WTC11 (cell line): ENCODE results near the gene ZDHHC14. TPM values are rescaled to one million over a fixed set of nuclear protein-coding genes. Genes with fewer than 3 reads are reported as not detected.

Experiments used
- ATAC-seq: fragments of 200-7000 bp; cut with Tn5 transposase; 2 replicates; pipeline ENCODE4 v1.10.0; 2021; ENCODE audit warnings: mild to moderate bottlenecking, moderate library complexity
- CTCF ChIA-PET: fragments of 300-600 bp; sonication (Branson Sonifier 250); formaldehyde crosslinking; loops from one replicate; lab custom pipeline; 2021; ENCODE audit warnings: antibody characterized with exemption; lab: Charles Lee
- POLR2A ChIA-PET: fragments of 350-600 bp; sonication (Branson Sonifier 250); formaldehyde crosslinking; loops from one replicate; lab custom pipeline; 2021; ENCODE audit warnings: antibody characterized with exemption; lab: Charles Lee
- DNase-seq: peaks from one replicate; pipeline ENCODE4 v3.0.0; 2021; ENCODE audit warnings: low spot score
- H3K27ac Mint-ChIP-seq: 2 replicates; pipeline ENCODE4 v1.8.0; 2021; ENCODE audit warnings: mixed read lengths
- H3K27me3 Mint-ChIP-seq: 2 replicates; pipeline ENCODE4 v1.8.0; 2021; ENCODE audit warnings: low read depth, mild to moderate bottlenecking, moderate library complexity, mixed read lengths
- H3K36me3 Mint-ChIP-seq: 2 replicates; pipeline ENCODE4 v1.8.0; 2021; ENCODE audit warnings: mixed read lengths
- H3K4me1 Mint-ChIP-seq: 2 replicates; pipeline ENCODE4 v1.8.0; 2022; ENCODE audit warnings: mixed read lengths
- H3K4me3 Mint-ChIP-seq: 2 replicates; pipeline ENCODE4 v1.8.0; 2021; ENCODE audit warnings: mild to moderate bottlenecking, moderate library complexity, mixed read lengths
- H3K9me3 Mint-ChIP-seq: 2 replicates; pipeline ENCODE4 v1.8.0; 2021; ENCODE audit warnings: mixed read lengths
- ATF1 ChIP-seq: sonication (generic); formaldehyde crosslinking; IDR thresholded peaks from 2 replicates; pipeline ENCODE4 v1.8.1; 2023; ENCODE audit warnings: mild to moderate bottlenecking, moderate library complexity, missing genetic modification reagents
- CTCF ChIP-seq: fragments of 200-600 bp; IDR thresholded peaks from 2 replicates; pipeline ENCODE4 v1.8.0; 2022; ENCODE audit warnings: antibody characterized with exemption
- E2F1 ChIP-seq: sonication (generic); formaldehyde crosslinking; IDR thresholded peaks from 2 replicates; pipeline ENCODE4 v1.8.0; 2022; ENCODE audit warnings: mild to moderate bottlenecking, missing genetic modification reagents
- FOXJ3 ChIP-seq: sonication (generic); formaldehyde crosslinking; IDR thresholded peaks from 2 replicates; pipeline ENCODE4 v1.9.0; 2021; ENCODE audit warnings: missing genetic modification reagents, mild to moderate bottlenecking, borderline replicate concordance
- GRHL2 ChIP-seq: fragments of 250-450 bp; sonication (Bioruptor Pico); IDR thresholded peaks from 2 replicates; pipeline ENCODE4 v1.8.0; 2022; ENCODE audit warnings: mild to moderate bottlenecking, moderate library complexity; ENCODE audit not compliant: insufficient replicate concordance, severe bottlenecking
- HMGA2 ChIP-seq: fragments of 250-450 bp; sonication (Bioruptor Pico); IDR thresholded peaks from 2 replicates; pipeline ENCODE4 v1.4.0; 2021; ENCODE audit warnings: mild to moderate bottlenecking, moderate library complexity
- JUN ChIP-seq: sonication (generic); formaldehyde crosslinking; IDR thresholded peaks from 2 replicates; pipeline ENCODE4 v1.8.0; 2023; ENCODE audit warnings: mild to moderate bottlenecking, missing genetic modification reagents
- MYBL2 ChIP-seq: sonication (generic); formaldehyde crosslinking; IDR thresholded peaks from 2 replicates; pipeline ENCODE4 v1.8.1; 2023; ENCODE audit warnings: mild to moderate bottlenecking, moderate library complexity, missing genetic modification reagents
- NR1H2 ChIP-seq: sonication (generic); formaldehyde crosslinking; IDR thresholded peaks from 2 replicates; pipeline ENCODE4 v1.9.0; 2021; ENCODE audit warnings: mild to moderate bottlenecking, moderate library complexity, missing genetic modification reagents
- SMAD3 ChIP-seq: sonication (generic); formaldehyde crosslinking; IDR thresholded peaks from 2 replicates; pipeline ENCODE4 v1.8.0; 2022; ENCODE audit warnings: missing genetic modification reagents, mild to moderate bottlenecking, borderline replicate concordance
- SMAD4 ChIP-seq: sonication (generic); formaldehyde crosslinking; IDR thresholded peaks from 2 replicates; pipeline ENCODE4 v1.8.0; 2022; ENCODE audit warnings: mild to moderate bottlenecking, missing genetic modification reagents
- SP1 ChIP-seq: sonication (generic); formaldehyde crosslinking; conservative IDR thresholded peaks from 2 replicates; pipeline ENCODE4 v1.8.1; 2022; ENCODE audit warnings: missing genetic modification reagents
- TEAD4 ChIP-seq: sonication (generic); formaldehyde crosslinking; IDR thresholded peaks from 2 replicates; pipeline ENCODE4 v1.8.0; 2022; ENCODE audit warnings: mild to moderate bottlenecking, missing genetic modification reagents
- TP53 ChIP-seq: sonication (generic); formaldehyde crosslinking; IDR thresholded peaks from 2 replicates; pipeline ENCODE4 v1.8.1; 2023; ENCODE audit warnings: mild to moderate bottlenecking, missing genetic modification reagents
- ZNF121 ChIP-seq: sonication (generic); formaldehyde crosslinking; IDR thresholded peaks from 2 replicates; pipeline ENCODE4 v1.8.0; 2023; ENCODE audit warnings: missing genetic modification reagents
- ZNF138 ChIP-seq: sonication (generic); formaldehyde crosslinking; conservative IDR thresholded peaks from 2 replicates; pipeline ENCODE4 v1.8.1; 2022; ENCODE audit warnings: mild to moderate bottlenecking, moderate library complexity, missing genetic modification reagents
- ZNF396 ChIP-seq: fragments of 250-450 bp; sonication (Bioruptor Pico); IDR thresholded peaks from 2 replicates; pipeline ENCODE4 v1.8.0; 2021; ENCODE audit warnings: mild to moderate bottlenecking, moderate library complexity, borderline replicate concordance
- total RNA-seq: library from RNA; stranded (reverse); gene quantifications from 3 replicates; pipeline ENCODE4 v1.2.3, GENCODE V29; 2021
- TF ChIP-seq, protein P1 (sequence below): sonication (generic); formaldehyde crosslinking; conservative IDR thresholded peaks from 2 replicates; pipeline ENCODE4 v1.8.1; 2023; ENCODE audit warnings: mild to moderate bottlenecking, low read depth, missing genetic modification reagents, moderate library complexity

The ZDHHC14 gene
- total RNA-seq, 1 experiment from 2014 or later: 6.6 TPM

- ATAC-seq (no peak), DNase-seq (no peak)
- H3K27ac Mint-ChIP-seq: no peak overlapping the region
- no peak for TF ChIP-seq HMGA2 (CRISPR knock-in tag)
- ChIA-PET POLR2A (no interaction called here), CTCF (no interaction called here)
- H3K4me3 Mint-ChIP-seq: no peak overlapping the region
- no peaks in the 10 kb centered on the region for H3K4me1 Mint-ChIP-seq
- no peaks in the 10 kb centered on the region; the same call in 1 of the 2 replicates for H3K36me3 Mint-ChIP-seq
- H3K27me3 Mint-ChIP-seq: no peaks in the 10 kb centered on the region
- no peaks in the 10 kb centered on the region for H3K9me3 Mint-ChIP-seq
Observed at GRCh38 chr6:157641837-157642236, 260.8 kb downstream of the ZDHHC14 start.

GRCh38 chr6:157642736-157643135 is 261.7 kb downstream of the ZDHHC14 start:
- CTCF ChIA-PET: no interaction called here
- Mint-ChIP-seq H3K4me3 (no peak overlapping the region), H3K36me3 (peaks cover 8% of the 10 kb centered on the region; the same call in 1 of the 2 replicates), H3K27me3 (no peaks in the 10 kb centered on the region), H3K9me3 (no peaks in the 10 kb centered on the region), H3K4me1 (no peaks in the 10 kb centered on the region), H3K27ac (no peak overlapping the region)
- TF ChIP-seq SMAD3 (CRISPR knock-in tag) (no peak), TP53 (CRISPR knock-in tag) (no peak), GRHL2 (no peak), JUN (CRISPR knock-in tag) (no peak), ATF1 (no peak), SMAD4 (CRISPR knock-in tag) (no peak), FOXJ3 (CRISPR knock-in tag) (no peak), NR1H2 (CRISPR knock-in tag) (no peak), ZNF121 (CRISPR knock-in tag) (no peak), E2F1 (no peak), CTCF (no peak), ZNF138 (no peak), ZNF396 (no peak)
- TF ChIP-seq, protein P1, sequence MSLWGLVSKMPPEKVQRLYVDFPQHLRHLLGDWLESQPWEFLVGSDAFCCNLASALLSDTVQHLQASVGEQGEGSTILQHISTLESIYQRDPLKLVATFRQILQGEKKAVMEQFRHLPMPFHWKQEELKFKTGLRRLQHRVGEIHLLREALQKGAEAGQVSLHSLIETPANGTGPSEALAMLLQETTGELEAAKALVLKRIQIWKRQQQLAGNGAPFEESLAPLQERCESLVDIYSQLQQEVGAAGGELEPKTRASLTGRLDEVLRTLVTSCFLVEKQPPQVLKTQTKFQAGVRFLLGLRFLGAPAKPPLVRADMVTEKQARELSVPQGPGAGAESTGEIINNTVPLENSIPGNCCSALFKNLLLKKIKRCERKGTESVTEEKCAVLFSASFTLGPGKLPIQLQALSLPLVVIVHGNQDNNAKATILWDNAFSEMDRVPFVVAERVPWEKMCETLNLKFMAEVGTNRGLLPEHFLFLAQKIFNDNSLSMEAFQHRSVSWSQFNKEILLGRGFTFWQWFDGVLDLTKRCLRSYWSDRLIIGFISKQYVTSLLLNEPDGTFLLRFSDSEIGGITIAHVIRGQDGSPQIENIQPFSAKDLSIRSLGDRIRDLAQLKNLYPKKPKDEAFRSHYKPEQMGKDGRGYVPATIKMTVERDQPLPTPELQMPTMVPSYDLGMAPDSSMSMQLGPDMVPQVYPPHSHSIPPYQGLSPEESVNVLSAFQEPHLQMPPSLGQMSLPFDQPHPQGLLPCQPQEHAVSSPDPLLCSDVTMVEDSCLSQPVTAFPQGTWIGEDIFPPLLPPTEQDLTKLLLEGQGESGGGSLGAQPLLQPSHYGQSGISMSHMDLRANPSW (CRISPR knock-in tag): no peak
- POLR2A ChIA-PET: no interaction called here
- DNase-seq: no peak
- ATAC-seq: no peak

- H3K4me3 Mint-ChIP-seq: no peak overlapping the region
- H3K9me3 Mint-ChIP-seq: no peaks in the 10 kb centered on the region
- peak; percentile 59; the same call in 1 of the 2 replicates for ATAC-seq
- no peak for DNase-seq
- H3K36me3 Mint-ChIP-seq: peaks cover 8% of the 10 kb centered on the region; the same call in 1 of the 2 replicates
- POLR2A ChIA-PET: no interaction called here
- no peaks in the 10 kb centered on the region for H3K27me3 Mint-ChIP-seq
- peaks cover 10% of the 10 kb centered on the region for H3K4me1 Mint-ChIP-seq
- TF ChIP-seq TEAD4 (CRISPR knock-in tag) (no peak), SP1 (CRISPR knock-in tag) (no peak), MYBL2 (CRISPR knock-in tag) (no peak)
- TF ChIP-seq, all 79 proteins: peak for 0
- CTCF ChIA-PET: no interaction called here
- H3K27ac Mint-ChIP-seq: no peak overlapping the region
Observed at GRCh38 chr6:157644043-157644810, 263.2 kb downstream of the ZDHHC14 start.
